GM13977 (cell line): Measurements from ENCODE around the gene PAAF1.
"Not testable (repeated sequence)": the region's sequence is repeated elsewhere in the genome, so short reads cannot be mapped to it uniquely, and the experiment has no call there.

Experiments used
- DNase-seq: peaks from one replicate; pipeline ENCODE4 v3.0.0; 2012; ENCODE audit warnings: low spot score
- CTCF ChIP-seq: IDR thresholded peaks from 2 replicates; pipeline ENCODE4 v1.5.1; 2012; ENCODE audit warnings: mild to moderate bottlenecking, control low read depth; ENCODE audit not compliant: insufficient read depth; ENCODE audit errors: extremely low read depth, missing control alignments
- in situ Hi-C: fragments of 300-500 bp; cut with MboI; formaldehyde crosslinking; loops from one replicate; pipeline ENCODE4 v1.12.0; 2022; ENCODE audit warnings: low sequenced_read_pairs, low pct_unique_long_range_greater_than_20kb, mixed read lengths, inconsistent platforms; ENCODE audit not compliant: unreplicated experiment

The PAAF1 gene

GRCh38 chr11:73875840-73876239, 959 bp upstream of the PAAF1 start:
- in situ Hi-C loops: no loop called here
- DNase-seq: no peak
- TF ChIP-seq CTCF: no peak

GRCh38 chr11:73878771-73879170, 2.0 kb downstream of the PAAF1 start:
- no peak for TF ChIP-seq CTCF
- DNase-seq: no peak
- in situ Hi-C loops: no loop called here

- DNase-seq, in situ Hi-C loops: not testable (repeated sequence)
These were observed 3.6 kb downstream of the PAAF1 start for GRCh38 chr11:73880449-73880848.

GRCh38 chr11:73883856-73884255, 7.1 kb downstream of the PAAF1 start:
- in situ Hi-C loops: no loop called here
- no peak for TF ChIP-seq CTCF
- no peak for DNase-seq

GRCh38 chr11:73888244-73888643, 11.4 kb downstream of the PAAF1 start:
- in situ Hi-C loops: no loop called here
- no peak for TF ChIP-seq CTCF

GRCh38 chr11:73889019-73889418, 12.2 kb downstream of the PAAF1 start:
- TF ChIP-seq CTCF: no peak
- no peak for DNase-seq
- in situ Hi-C loops: no loop called here

More at GRCh38 chr11:73888244-73888643, 11.4 kb downstream of the PAAF1 start:
- no peak for DNase-seq

- TF ChIP-seq CTCF: no peak
- no peak for DNase-seq
- in situ Hi-C loops: no loop called here
These were observed 12.7 kb downstream of the PAAF1 start for GRCh38 chr11:73889536-73889935.
